Pancreas (tissue), 10 donors: ENCODE results near the gene TAF7L. TPM values are rescaled to one million over a fixed set of nuclear protein-coding genes. Genes with fewer than 3 reads are reported as not detected.

Experiments
- ATAC-seq, 4 donors: fragments of 200-7000 bp; cut with Tn5 transposase; one replicate each; pipeline versions ENCODE4 v1.8.0 to v1.9.1; 2020; ENCODE audit warnings: mild to moderate bottlenecking in 4 of 4, moderate library complexity in 4 of 4
- DNase-seq, 6 donors: peaks; one replicate each; pipeline ENCODE4 v3.0.0-alpha.2; 2020
- FAIRE-seq: peaks from 2 replicates; lab custom pipeline; 2012; peaks lifted over from hg19 to GRCh38; lab: Jason Lieb, UNC
- H3K27ac ChIP-seq, 4 donors: fragments of 200-600 bp; sonication (generic); 1 replicate in 3 of 4; 2 replicates in 1 of 4; pipeline versions ENCODE4 v1.5.0 to v1.8.0; 2020
- H3K27me3 ChIP-seq, 4 donors: fragments of 200-600 bp; one replicate each; pipeline ENCODE4 v1.8.0; 2021
- H3K36me3 ChIP-seq, 3 donors: fragments of 200-600 bp; sonication (generic) in 1 of 3; one replicate each; pipeline versions ENCODE4 v1.5.0 to v1.8.0; 2020 to 2021
- H3K4me1 ChIP-seq, 3 donors: fragments of 200-600 bp; one replicate each; pipeline ENCODE4 v1.8.0; 2021
- H3K4me3 ChIP-seq, 4 donors: fragments of 200-600 bp; sonication (generic) in 2 of 4; one replicate each; pipeline versions ENCODE4 v1.5.0 to v1.8.0; 2020 to 2021
- H3K9me3 ChIP-seq, 4 donors: fragments of 200-600 bp; one replicate each; pipeline ENCODE4 v1.8.0; 2021
- WGBS, 2 donors: extraction: QIAGEN DNeasy Blood & Tissue Kit; methylation state at CpG; one replicate each; pipeline ENCODE4 v1.1.7; 2013; 5-methylcytosine and 5-hydroxymethylcytosine counted together
- intact Hi-C, 3 donors: fragments of 100-400 bp; cut with DNase I; formaldehyde crosslinking; loops; one replicate each; pipeline versions ENCODE4 v1.11.1 to v1.14.2; 2022
- polyA plus RNA-seq, 2 donors: library from polyadenylated mRNA; stranded (reverse); fragments of 200-250 nt; gene quantifications; one replicate each; pipeline ENCODE4 v1.2.3, GENCODE V29; 2013
- total RNA-seq, 6 donors: library from RNA; stranded (reverse); fragmentation: NEBNext Ultra II Directional in 4 of 6; extraction: Animal tissue kit (Norgen Biotek cat#: 25700) in 4 of 6; gene quantifications; one replicate each; pipeline versions ENCODE4 v1.2.1 to v1.2.4, GENCODE V29; 2021 to 2023
- TF ChIP-seq, protein P1 (sequence below), 4 donors: fragments of 200-600 bp; sonication (generic) in 3 of 4; IDR thresholded peaks; one replicate each; pipeline versions ENCODE4 v1.5.0 to v1.8.0; 2021; ENCODE audit warnings: antibody characterized with exemption in 4 of 4
- donor health status: healthy with polysubstance abuse.
- donor health status: DM: no; HTN: no; CAD: no; lungs with moderate emphysema.
- donor health status: DM: no; HTN: no; CAD: no.
- donor health status: control.
- donor health status: control.
- donor health status: Bipolar disorder and iron deficiency.
- donor health status: DM: yes; HTN: yes; CAD: no.
- donor health status: DM: no; HTN: no; CAD: no.
- donor health status: DM: no; HTN: no; CAD: no.
- donor health status: DM: yes; HTN: yes; CAD: no.

Gene TAF7L
- total and polyA plus RNA-seq, 8 donors: 0.05 to 0.08 TPM; not detected in 6

DNA sequence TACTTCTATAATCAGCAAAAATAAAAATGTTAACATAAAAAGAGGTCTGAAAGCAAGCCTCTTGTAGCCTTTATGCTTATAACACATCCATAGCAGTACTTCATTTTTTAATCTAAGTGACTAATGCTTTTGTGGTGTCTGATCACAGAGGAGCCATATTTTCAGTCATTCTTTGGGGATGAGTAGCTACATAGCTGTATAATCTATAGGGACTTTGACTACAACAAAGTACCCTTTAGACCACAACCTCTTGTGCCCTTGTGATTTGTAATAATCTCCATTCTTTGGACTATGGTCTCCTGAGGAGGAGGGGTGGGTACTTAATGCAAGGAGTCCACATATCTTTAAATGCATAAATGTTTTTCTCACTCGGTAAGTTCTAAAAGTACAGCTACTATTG lies 62.0 kb downstream of the TAF7L start:
- TF ChIP-seq, protein P1, sequence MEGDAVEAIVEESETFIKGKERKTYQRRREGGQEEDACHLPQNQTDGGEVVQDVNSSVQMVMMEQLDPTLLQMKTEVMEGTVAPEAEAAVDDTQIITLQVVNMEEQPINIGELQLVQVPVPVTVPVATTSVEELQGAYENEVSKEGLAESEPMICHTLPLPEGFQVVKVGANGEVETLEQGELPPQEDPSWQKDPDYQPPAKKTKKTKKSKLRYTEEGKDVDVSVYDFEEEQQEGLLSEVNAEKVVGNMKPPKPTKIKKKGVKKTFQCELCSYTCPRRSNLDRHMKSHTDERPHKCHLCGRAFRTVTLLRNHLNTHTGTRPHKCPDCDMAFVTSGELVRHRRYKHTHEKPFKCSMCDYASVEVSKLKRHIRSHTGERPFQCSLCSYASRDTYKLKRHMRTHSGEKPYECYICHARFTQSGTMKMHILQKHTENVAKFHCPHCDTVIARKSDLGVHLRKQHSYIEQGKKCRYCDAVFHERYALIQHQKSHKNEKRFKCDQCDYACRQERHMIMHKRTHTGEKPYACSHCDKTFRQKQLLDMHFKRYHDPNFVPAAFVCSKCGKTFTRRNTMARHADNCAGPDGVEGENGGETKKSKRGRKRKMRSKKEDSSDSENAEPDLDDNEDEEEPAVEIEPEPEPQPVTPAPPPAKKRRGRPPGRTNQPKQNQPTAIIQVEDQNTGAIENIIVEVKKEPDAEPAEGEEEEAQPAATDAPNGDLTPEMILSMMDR (IDR thresholded peaks at IDR 0.05): no peak
- H3K4me1 ChIP-seq: no peaks in the 10 kb centered on the region
- WGBS, 2 donors: 83 to 86% methylated on average over 1 of the region's 1 CpG
- H3K36me3 ChIP-seq: no peaks in the 10 kb centered on the region
- H3K4me3 ChIP-seq: no peak overlapping the region
- peaks cover 0 to 6% (median 2%) of the 10 kb centered on the region in 4 donors for H3K27me3 ChIP-seq
- no peak overlapping the region for H3K27ac ChIP-seq
- ATAC-seq: no peak
- intact Hi-C loops: no loop called here
- no peaks in the 10 kb centered on the region for H3K9me3 ChIP-seq
- no peak for DNase-seq
- FAIRE-seq: no peak

- TF ChIP-seq, protein P1 (IDR thresholded peaks at IDR 0.05): no peak
- FAIRE-seq: no peak
Measured at GRCh38 chrX:101223226-101223625, 67.9 kb downstream of the TAF7L start.

DNA sequence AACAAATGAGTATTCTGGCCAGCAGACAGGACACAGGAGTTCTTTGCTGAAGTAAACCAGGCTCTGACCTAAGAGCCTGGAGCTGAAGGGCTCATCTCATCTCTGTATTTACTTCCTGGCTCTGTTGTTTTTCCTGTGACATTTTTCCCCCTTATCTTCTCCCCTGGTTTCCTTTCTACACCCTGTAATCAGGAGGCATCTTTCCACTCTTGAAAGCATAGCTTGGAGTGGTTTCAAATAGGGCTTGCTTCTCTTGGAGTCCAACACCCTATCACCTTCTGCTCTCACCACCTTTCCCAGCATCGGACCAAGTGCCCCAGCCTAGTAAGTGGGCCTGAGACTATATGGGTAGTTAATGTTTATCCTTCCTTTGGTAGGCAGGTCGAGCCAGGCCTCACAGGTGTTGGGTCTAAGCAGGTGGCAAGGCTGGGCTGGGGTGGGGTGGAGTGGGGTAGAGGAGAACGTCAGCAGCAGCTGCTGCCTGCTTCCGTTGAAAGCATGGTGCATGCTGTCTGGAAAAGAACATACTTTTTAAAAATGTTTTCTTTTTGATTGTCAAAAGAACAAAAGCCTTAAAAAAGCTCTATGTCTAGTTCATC lies 70.4 kb downstream of the TAF7L start:
- Histone ChIP-seq H3K4me1 (no peaks in the 10 kb centered on the region), H3K4me3 (no peak overlapping the region), H3K9me3 (no peaks in the 10 kb centered on the region), H3K27me3 (peaks cover 0 to 5% (median 1%) of the 10 kb centered on the region in 4 donors), H3K36me3 (no peaks in the 10 kb centered on the region), H3K27ac (no peak overlapping the region)
- WGBS, 2 donors: 22 to 35% methylated on average over 4 of the region's 4 CpGs
- TF ChIP-seq, protein P1 (IDR thresholded peaks at IDR 0.05): no peak
- intact Hi-C loops: no loop called here
- FAIRE-seq (no peak), ATAC-seq (peak in 2 of 4 donors; percentile 57 to 58), DNase-seq (peak in 3 of 6 donors; percentile 2 to 52 (median 11))

More at GRCh38 chrX:101223226-101223625, 67.9 kb downstream of the TAF7L start:
- DNase-seq (no peak), ATAC-seq (no peak)
- intact Hi-C loops: no loop called here
- no peak overlapping the region for H3K27ac ChIP-seq
- no peaks in the 10 kb centered on the region for H3K36me3 ChIP-seq
- no peaks in the 10 kb centered on the region for H3K4me1 ChIP-seq
- peaks cover 0 to 5% (median 2%) of the 10 kb centered on the region in 4 donors for H3K27me3 ChIP-seq
- WGBS, 2 donors: 48 to 90% methylated on average over 1 of the region's 1 CpG
- no peaks in the 10 kb centered on the region for H3K9me3 ChIP-seq
- H3K4me3 ChIP-seq: no peak overlapping the region

GRCh38 chrX:101219864-101220346 lies 71.2 kb downstream of the TAF7L start:
- no peaks in the 10 kb centered on the region for H3K36me3 ChIP-seq
- DNase-seq (no peak), ATAC-seq (no peak), FAIRE-seq (no peak)
- intact Hi-C loops: no loop called here
- peaks cover 0 to 5% (median 1%) of the 10 kb centered on the region in 4 donors for H3K27me3 ChIP-seq
- 78% methylated on average over 12 of the region's 12 CpGs for WGBS, 2 donors
- TF ChIP-seq, protein P1 (IDR thresholded peaks at IDR 0.05): no peak
- no peak overlapping the region for H3K4me3 ChIP-seq
- no peaks in the 10 kb centered on the region for H3K9me3 ChIP-seq
- no peaks in the 10 kb centered on the region for H3K4me1 ChIP-seq
- H3K27ac ChIP-seq: no peak overlapping the region
